Thyroid gland (tissue), 4 donors: ENCODE data around the gene KCNJ18.
"Not testable (repeated sequence)": the region's sequence is repeated elsewhere in the genome, so short reads cannot be mapped to it uniquely, and the experiment has no call there.

Experiments
- POLR2A ChIP-seq, 2 donors: fragments of 450-650 bp; IDR thresholded peaks; one replicate each; pipeline ENCODE4 v1.6.1; 2017; ENCODE audit warnings: antibody characterized with exemption in 2 of 2, mild to moderate bottlenecking in 2 of 2, moderate library complexity in 1 of 2
- TF ChIP-seq, protein P1 (sequence below), 6 experiments: fragments of 200-600 bp in 3 of 6; fragments of 450-650 bp in 3 of 6; sonication (generic) in 3 of 6; IDR thresholded peaks; one replicate each; pipeline ENCODE4 v1.5.1; 2016 to 2019; ENCODE audit warnings: antibody characterized with exemption in 6 of 6, mild to moderate bottlenecking in 2 of 6, inconsistent platforms in 1 of 6, moderate library complexity in 1 of 6

DNA sequence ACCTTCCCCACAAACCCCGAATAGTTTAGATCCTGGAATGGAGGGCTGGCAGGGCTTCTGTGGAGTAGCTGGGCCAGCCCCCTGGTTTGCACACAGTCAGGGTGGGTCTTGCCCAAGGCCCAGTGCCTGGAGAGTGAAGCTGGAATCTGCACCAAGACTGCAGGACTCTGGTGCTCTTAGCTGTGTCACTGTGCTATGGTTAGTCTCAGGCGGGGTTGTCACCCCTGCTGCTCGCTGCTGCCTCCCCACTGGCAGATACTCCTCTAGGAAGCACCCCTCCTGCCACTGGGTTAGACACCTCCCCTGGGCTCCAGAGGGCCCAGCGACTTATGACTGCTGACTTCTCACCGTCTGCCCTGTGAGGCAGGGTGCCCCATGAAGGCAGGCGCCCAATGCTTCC is 842 bp upstream of the KCNJ18 start:
- TF ChIP-seq, protein P1, sequence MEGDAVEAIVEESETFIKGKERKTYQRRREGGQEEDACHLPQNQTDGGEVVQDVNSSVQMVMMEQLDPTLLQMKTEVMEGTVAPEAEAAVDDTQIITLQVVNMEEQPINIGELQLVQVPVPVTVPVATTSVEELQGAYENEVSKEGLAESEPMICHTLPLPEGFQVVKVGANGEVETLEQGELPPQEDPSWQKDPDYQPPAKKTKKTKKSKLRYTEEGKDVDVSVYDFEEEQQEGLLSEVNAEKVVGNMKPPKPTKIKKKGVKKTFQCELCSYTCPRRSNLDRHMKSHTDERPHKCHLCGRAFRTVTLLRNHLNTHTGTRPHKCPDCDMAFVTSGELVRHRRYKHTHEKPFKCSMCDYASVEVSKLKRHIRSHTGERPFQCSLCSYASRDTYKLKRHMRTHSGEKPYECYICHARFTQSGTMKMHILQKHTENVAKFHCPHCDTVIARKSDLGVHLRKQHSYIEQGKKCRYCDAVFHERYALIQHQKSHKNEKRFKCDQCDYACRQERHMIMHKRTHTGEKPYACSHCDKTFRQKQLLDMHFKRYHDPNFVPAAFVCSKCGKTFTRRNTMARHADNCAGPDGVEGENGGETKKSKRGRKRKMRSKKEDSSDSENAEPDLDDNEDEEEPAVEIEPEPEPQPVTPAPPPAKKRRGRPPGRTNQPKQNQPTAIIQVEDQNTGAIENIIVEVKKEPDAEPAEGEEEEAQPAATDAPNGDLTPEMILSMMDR (IDR thresholded peaks at IDR 0.05), result not testable (repeated sequence)
- TF ChIP-seq POLR2A (IDR thresholded peaks at IDR 0.05), result not testable (repeated sequence)
